Umbilical cord (tissue), 2 donors: Measurements from ENCODE around the gene ELP6. TPM values are rescaled to one million over a fixed set of nuclear protein-coding genes. Genes with fewer than 3 reads are reported as not detected.
"Not testable (repeated sequence)": the region's sequence is repeated elsewhere in the genome, so short reads cannot be mapped to it uniquely, and the experiment has no call there.

Source experiments
- DNase-seq: peaks from one replicate; pipeline ENCODE4 v3.0.0-alpha.2; 2015; ENCODE audit warnings: low spot score
- total RNA-seq: library from RNA; depleted of rRNA; stranded (reverse); fragments of >200 nt; gene quantifications from one replicate; pipeline ENCODE4 v1.2.3, GENCODE V29; 2014; ENCODE audit warnings: low replicate concordance; ENCODE audit not compliant: insufficient read depth

Gene ELP6
- total RNA-seq, 1 donor from 2014 or later = 11.3 TPM

- peak; percentile 24 for DNase-seq
These were observed 942 bp downstream of the ELP6 start for GRCh38 chr3:47512416-47513124.

- not testable (repeated sequence) for DNase-seq
These were observed 8.2 kb downstream of the ELP6 start for GRCh38 chr3:47505267-47505666.

GRCh38 chr3:47504113-47504512 is 9.4 kb downstream of the ELP6 start:
- DNase-seq = no peak

GRCh38 chr3:47503033-47503432 is 10.5 kb downstream of the ELP6 start:
- DNase-seq = no peak

GRCh38 chr3:47496892-47497291 is 16.6 kb downstream of the ELP6 start:
- DNase-seq = no peak

GRCh38 chr3:47495886-47496285 is 17.6 kb downstream of the ELP6 start:
- DNase-seq = no peak

- no peak for DNase-seq
These were observed 18.4 kb downstream of the ELP6 start for GRCh38 chr3:47495111-47495510.

- DNase-seq = no peak
These were observed 21.7 kb downstream of the ELP6 start for GRCh38 chr3:47491777-47492176.

GRCh38 chr3:47491186-47491585 is 22.3 kb downstream of the ELP6 start:
- DNase-seq = no peak

GRCh38 chr3:47487265-47487664 is 26.2 kb downstream of the ELP6 start:
- DNase-seq = no peak

- no peak for DNase-seq
These were observed 27.7 kb downstream of the ELP6 start for GRCh38 chr3:47485812-47486211.

GRCh38 chr3:47482366-47482765 is 31.1 kb downstream of the ELP6 start:
- DNase-seq = peak; percentile 30

GRCh38 chr3:47481763-47482162 is 31.7 kb downstream of the ELP6 start:
- not testable (repeated sequence) for DNase-seq

GRCh38 chr3:47480267-47480666 is 33.2 kb downstream of the ELP6 start:
- DNase-seq = not testable (repeated sequence)

- no peak for DNase-seq
These were observed 33.7 kb downstream of the ELP6 start for GRCh38 chr3:47479826-47480160.

GRCh38 chr3:47478022-47478421 is 35.5 kb downstream of the ELP6 start:
- DNase-seq = no peak

GRCh38 chr3:47476644-47477199 is 36.8 kb downstream of the ELP6 start:
- DNase-seq = no peak

GRCh38 chr3:47476330-47476626 is 37.2 kb downstream of the ELP6 start:
- no peak for DNase-seq

- peak; percentile 87 for DNase-seq
These were observed 37.8 kb downstream of the ELP6 start, which contains the start of gene SCAP for GRCh38 chr3:47475570-47476329. TSS of gene SCAP (minus strand) at chr3:47475941. CDS start at chr3:47442993, 32,948 bp downstream.

GRCh38 chr3:47475029-47475569 is 38.4 kb downstream of the ELP6 start:
- DNase-seq = no peak

GRCh38 chr3:47473391-47473790 is 40.1 kb downstream of the ELP6 start:
- DNase-seq = no peak

GRCh38 chr3:47469616-47470015 is 43.9 kb downstream of the ELP6 start:
- no peak for DNase-seq

- not testable (repeated sequence) for DNase-seq
These were observed 45.2 kb downstream of the ELP6 start for GRCh38 chr3:47468315-47468714.
